H9 (cell line): ENCODE results near the gene RBM44. TPM values are rescaled to one million over a fixed set of nuclear protein-coding genes. Genes with fewer than 3 reads are reported as not detected.

Experiments
- DNase-seq: peaks from one replicate; pipeline ENCODE4 v3.0.0-alpha.2; 2017
- H2AFZ ChIP-seq: one replicate; pipeline ENCODE4 v1.6.1; 2013; ENCODE audit warnings: mild to moderate bottlenecking, low read length, control low read depth, moderate library complexity
- H2AK5ac ChIP-seq: 2 replicates; pipeline ENCODE4 v1.6.1; 2013; ENCODE audit warnings: low read length, control low read depth, mixed read lengths; ENCODE audit not compliant: insufficient read length
- H2BK120ac ChIP-seq: one replicate; pipeline ENCODE4 v1.6.1; 2013; ENCODE audit warnings: low read depth, mild to moderate bottlenecking, low read length, control low read depth, inconsistent platforms; ENCODE audit not compliant: poor library complexity, severe bottlenecking
- H2BK12ac ChIP-seq: 2 replicates; pipeline ENCODE4 v1.6.1; 2013; ENCODE audit warnings: low read length, control low read depth, mixed read lengths, low read depth; ENCODE audit not compliant: insufficient read length
- H2BK15ac ChIP-seq: 2 replicates; pipeline ENCODE4 v1.6.1; 2013; ENCODE audit warnings: low read depth, low read length, control low read depth
- H2BK20ac ChIP-seq: one replicate; pipeline ENCODE4 v1.6.1; 2013; ENCODE audit warnings: low read depth, mild to moderate bottlenecking, low read length, control low read depth, inconsistent platforms; ENCODE audit not compliant: poor library complexity, severe bottlenecking
- H2BK5ac ChIP-seq: 2 replicates; pipeline ENCODE4 v1.6.1; 2013; ENCODE audit warnings: low read length, control low read depth, mixed read lengths; ENCODE audit not compliant: insufficient read length
- H3K14ac ChIP-seq: 2 replicates; pipeline ENCODE4 v1.6.1; 2013; ENCODE audit warnings: low read length, control low read depth; ENCODE audit not compliant: insufficient read depth
- H3K18ac ChIP-seq: 2 replicates; pipeline ENCODE4 v1.6.1; 2013; ENCODE audit warnings: low read depth, mild to moderate bottlenecking, mixed read lengths, low read length, control low read depth; ENCODE audit not compliant: insufficient read length
- H3K23ac ChIP-seq: 2 replicates; pipeline ENCODE4 v1.6.1; 2013; ENCODE audit warnings: low read length, control low read depth, mixed read lengths, low read depth; ENCODE audit not compliant: insufficient read length
- H3K23me2 ChIP-seq: 2 replicates; pipeline ENCODE4 v1.6.1; 2013; ENCODE audit warnings: low read depth, mild to moderate bottlenecking, mixed read lengths, low read length, control low read depth; ENCODE audit not compliant: insufficient read length, poor library complexity, severe bottlenecking
- H3K27ac ChIP-seq: 2 replicates; pipeline ENCODE4 v1.5.1; 2013; ENCODE audit warnings: low read length, control low read depth, mixed read lengths, low read depth; ENCODE audit not compliant: insufficient read length
- H3K27me3 ChIP-seq: 2 replicates; pipeline ENCODE4 v1.6.1; 2013; ENCODE audit warnings: low read length, control low read depth, inconsistent platforms; ENCODE audit not compliant: insufficient read depth
- H3K4ac ChIP-seq: 2 replicates; pipeline ENCODE4 v1.6.1; 2013; ENCODE audit warnings: low read depth, mild to moderate bottlenecking, control low read depth, inconsistent platforms, low read length, moderate library complexity
- H3K4me1 ChIP-seq: 2 replicates; pipeline ENCODE4 v1.6.1; 2013; ENCODE audit warnings: low read length, control low read depth, inconsistent platforms; ENCODE audit not compliant: insufficient read depth
- H3K4me2 ChIP-seq: 2 replicates; pipeline ENCODE4 v1.6.1; 2013; ENCODE audit warnings: low read length, control low read depth, mixed read lengths; ENCODE audit not compliant: insufficient read length, insufficient read depth
- H3K56ac ChIP-seq: 2 replicates; pipeline ENCODE4 v1.6.1; 2013; ENCODE audit warnings: low read depth, mild to moderate bottlenecking, mixed read lengths, low read length, control low read depth; ENCODE audit not compliant: insufficient read length
- H3K79me1 ChIP-seq: 2 replicates; pipeline ENCODE4 v1.6.1; 2013; ENCODE audit warnings: low read depth, mild to moderate bottlenecking, moderate library complexity, low read length, control low read depth, inconsistent platforms; ENCODE audit not compliant: insufficient read depth, poor library complexity, severe bottlenecking
- H3K79me2 ChIP-seq: 2 replicates; pipeline ENCODE4 v1.6.1; 2013; ENCODE audit warnings: low read length, control low read depth, inconsistent platforms; ENCODE audit not compliant: insufficient read depth
- H3K9ac ChIP-seq: 2 replicates; pipeline ENCODE4 v1.6.1; 2013; ENCODE audit warnings: low read length, control low read depth, mixed read lengths; ENCODE audit not compliant: insufficient read length; ENCODE audit errors: extremely low read depth
- H3K9me3 ChIP-seq: one replicate; pipeline ENCODE4 v1.6.1; 2013; ENCODE audit warnings: low read depth, low read length, inconsistent platforms; ENCODE audit not compliant: control insufficient read depth
- H3T11ph ChIP-seq: one replicate; pipeline ENCODE4 v1.6.1; 2013; ENCODE audit warnings: mild to moderate bottlenecking, low read length, control low read depth, inconsistent platforms
- H4K20me1 ChIP-seq: one replicate; pipeline ENCODE4 v1.6.1; 2013; ENCODE audit not compliant: control insufficient read depth, insufficient read length, insufficient read depth
- H4K5ac ChIP-seq: 2 replicates; pipeline ENCODE4 v1.6.1; 2013; ENCODE audit warnings: low read depth, mild to moderate bottlenecking, mixed read lengths, low read length, control low read depth; ENCODE audit not compliant: insufficient read length
- H4K8ac ChIP-seq: replicated peaks from 2 replicates; pipeline ENCODE4 v1.6.1; 2013; ENCODE audit warnings: low read length, control low read depth, mixed read lengths, low read depth; ENCODE audit not compliant: insufficient read length
- H4K91ac ChIP-seq: 2 replicates; pipeline ENCODE4 v1.6.1; 2013; ENCODE audit warnings: low read depth, mild to moderate bottlenecking, moderate library complexity, mixed read lengths, low read length, control low read depth; ENCODE audit not compliant: insufficient read length
- H3K27ac Mint-ChIP-seq, 3 experiments: 2 replicates in 2 of 3; 3 replicates in 1 of 3; pipeline ENCODE4 v1.8.0; 2020 to 2021; ENCODE audit warnings: mixed read lengths in 3 of 3, mild to moderate bottlenecking in 1 of 3, moderate library complexity in 1 of 3
- H3K27me3 Mint-ChIP-seq: 2 replicates; pipeline ENCODE4 v1.8.0; 2021; ENCODE audit warnings: low read depth, mild to moderate bottlenecking, moderate library complexity, mixed read lengths
- H3K36me3 Mint-ChIP-seq, 3 experiments: 2 replicates in 2 of 3; 3 replicates in 1 of 3; pipeline ENCODE4 v1.8.0; 2020 to 2021; ENCODE audit warnings: low read depth in 3 of 3, mixed read lengths in 3 of 3; ENCODE audit not compliant: insufficient read depth in 1 of 3
- H3K4me1 Mint-ChIP-seq, 2 experiments: 2 replicates each; pipeline ENCODE4 v1.8.0; 2020; ENCODE audit warnings: mixed read lengths in 2 of 2
- H3K4me3 Mint-ChIP-seq, 2 experiments: 2 replicates in 1 of 2; 3 replicates in 1 of 2; pipeline ENCODE4 v1.8.0; 2020 to 2021; ENCODE audit warnings: mild to moderate bottlenecking in 2 of 2, mixed read lengths in 2 of 2, moderate library complexity in 1 of 2
- H3K9me3 Mint-ChIP-seq, 2 experiments: 2 replicates in 1 of 2; 3 replicates in 1 of 2; pipeline ENCODE4 v1.8.0; 2020; ENCODE audit warnings: mild to moderate bottlenecking in 2 of 2, mixed read lengths in 2 of 2, moderate library complexity in 1 of 2
- WGBS: extraction: QIAGEN DNeasy Blood & Tissue Kit; methylation state at CpG from one replicate; pipeline ENCODE4 v1.1.7; 2013; ENCODE audit warnings: missing lambda C conversion rate, low lambda C conversion rate, mixed read lengths; ENCODE audit not compliant: insufficient read length; ENCODE audit errors: extremely low coverage; 5-methylcytosine and 5-hydroxymethylcytosine counted together
- total RNA-seq: library from RNA; stranded (reverse); gene quantifications from 2 replicates; pipeline ENCODE4 v1.2.1, GENCODE V29; 2021
- TF ChIP-seq, protein P1 (sequence below): fragments of 200-600 bp; sonication (generic); conservative IDR thresholded peaks from 3 replicates; pipeline ENCODE4 v1.8.0; 2021; ENCODE audit warnings: antibody characterized with exemption, mild to moderate bottlenecking

RBM44 gene
- total RNA-seq, 1 experiment from 2014 or later, result 0.15 TPM

GRCh38 chr2:237854295-237854694, 55.7 kb downstream of the RBM44 start:
- Histone ChIP-seq H3K23ac (no peak overlapping the region), H3K79me1 (no peaks in the 10 kb centered on the region), H2BK12ac (no peak overlapping the region), H3K27ac (no peak overlapping the region), H4K91ac (no peak overlapping the region), H2BK20ac (no peak overlapping the region), H3K18ac (no peak overlapping the region), H3K79me2 (no peaks in the 10 kb centered on the region), H3K9ac (no peak overlapping the region), H3K4me2 (no peak overlapping the region), H4K20me1 (no peaks in the 10 kb centered on the region), H3K4me1 (no peaks in the 10 kb centered on the region; the same call in 1 of the 2 replicates), H4K8ac (no peak overlapping the region), H2AFZ (no peak overlapping the region), H3K56ac (no peak overlapping the region), H3K23me2 (peaks cover 3% of the 10 kb centered on the region), H3K14ac (no peak overlapping the region), H2BK15ac (no peak overlapping the region), H2AK5ac (no peak overlapping the region), H3K4ac (no peak overlapping the region), H2BK5ac (no peak overlapping the region), H3K9me3 (no peaks in the 10 kb centered on the region), H3K27me3 (peaks cover 2% of the 10 kb centered on the region; the same call in 1 of the 2 replicates), H2BK120ac (no peak overlapping the region), H4K5ac (no peak overlapping the region), H3T11ph (no peak overlapping the region)
- peaks cover 56% of the 10 kb centered on the region for H3K27me3 Mint-ChIP-seq
- H3K36me3 Mint-ChIP-seq, result peaks cover 0 to 2% (median 0%) of the 10 kb centered on the region in 3 experiments; a peak in 1 of 7 replicates
- peaks cover 5 to 7% of the 10 kb centered on the region in 2 experiments; a peak in 4 of 5 replicates for H3K9me3 Mint-ChIP-seq
- no CpG with 5 or more reads among the region's 3 CpGs for WGBS
- H3K27ac Mint-ChIP-seq, result no peak overlapping the region
- no peak overlapping the region for H3K4me3 Mint-ChIP-seq
- DNase-seq, result no peak
- TF ChIP-seq, protein P1, sequence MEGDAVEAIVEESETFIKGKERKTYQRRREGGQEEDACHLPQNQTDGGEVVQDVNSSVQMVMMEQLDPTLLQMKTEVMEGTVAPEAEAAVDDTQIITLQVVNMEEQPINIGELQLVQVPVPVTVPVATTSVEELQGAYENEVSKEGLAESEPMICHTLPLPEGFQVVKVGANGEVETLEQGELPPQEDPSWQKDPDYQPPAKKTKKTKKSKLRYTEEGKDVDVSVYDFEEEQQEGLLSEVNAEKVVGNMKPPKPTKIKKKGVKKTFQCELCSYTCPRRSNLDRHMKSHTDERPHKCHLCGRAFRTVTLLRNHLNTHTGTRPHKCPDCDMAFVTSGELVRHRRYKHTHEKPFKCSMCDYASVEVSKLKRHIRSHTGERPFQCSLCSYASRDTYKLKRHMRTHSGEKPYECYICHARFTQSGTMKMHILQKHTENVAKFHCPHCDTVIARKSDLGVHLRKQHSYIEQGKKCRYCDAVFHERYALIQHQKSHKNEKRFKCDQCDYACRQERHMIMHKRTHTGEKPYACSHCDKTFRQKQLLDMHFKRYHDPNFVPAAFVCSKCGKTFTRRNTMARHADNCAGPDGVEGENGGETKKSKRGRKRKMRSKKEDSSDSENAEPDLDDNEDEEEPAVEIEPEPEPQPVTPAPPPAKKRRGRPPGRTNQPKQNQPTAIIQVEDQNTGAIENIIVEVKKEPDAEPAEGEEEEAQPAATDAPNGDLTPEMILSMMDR, result no peak
- H3K4me1 Mint-ChIP-seq, result peaks cover 10 to 13% of the 10 kb centered on the region in 2 experiments
